Choroid plexus epithelial cell (primary cell): Measurements from ENCODE around the gene SLC7A1.

ENCODE experiments used
- DNase-seq: peaks from one replicate; pipeline ENCODE4 v3.0.0-alpha.2; 2010; ENCODE audit warnings: low read depth
- H3K4me3 ChIP-seq: 2 replicates; pipeline ENCODE4 v1.5.1; 2011; ENCODE audit warnings: low read depth, mild to moderate bottlenecking, control low read depth, low read length, moderate library complexity
- TF ChIP-seq, protein P1 (sequence below): conservative IDR thresholded peaks from 2 replicates; pipeline ENCODE4 v1.5.1; 2011; ENCODE audit warnings: low read depth, mild to moderate bottlenecking, control low read depth, inconsistent platforms, low read length, moderate library complexity

Gene SLC7A1

GRCh38 chr13:29520671-29521070 lies 74.8 kb downstream of the SLC7A1 start:
- H3K4me3 ChIP-seq, result no peak overlapping the region
- peak; percentile 92 for DNase-seq
- TF ChIP-seq, protein P1, sequence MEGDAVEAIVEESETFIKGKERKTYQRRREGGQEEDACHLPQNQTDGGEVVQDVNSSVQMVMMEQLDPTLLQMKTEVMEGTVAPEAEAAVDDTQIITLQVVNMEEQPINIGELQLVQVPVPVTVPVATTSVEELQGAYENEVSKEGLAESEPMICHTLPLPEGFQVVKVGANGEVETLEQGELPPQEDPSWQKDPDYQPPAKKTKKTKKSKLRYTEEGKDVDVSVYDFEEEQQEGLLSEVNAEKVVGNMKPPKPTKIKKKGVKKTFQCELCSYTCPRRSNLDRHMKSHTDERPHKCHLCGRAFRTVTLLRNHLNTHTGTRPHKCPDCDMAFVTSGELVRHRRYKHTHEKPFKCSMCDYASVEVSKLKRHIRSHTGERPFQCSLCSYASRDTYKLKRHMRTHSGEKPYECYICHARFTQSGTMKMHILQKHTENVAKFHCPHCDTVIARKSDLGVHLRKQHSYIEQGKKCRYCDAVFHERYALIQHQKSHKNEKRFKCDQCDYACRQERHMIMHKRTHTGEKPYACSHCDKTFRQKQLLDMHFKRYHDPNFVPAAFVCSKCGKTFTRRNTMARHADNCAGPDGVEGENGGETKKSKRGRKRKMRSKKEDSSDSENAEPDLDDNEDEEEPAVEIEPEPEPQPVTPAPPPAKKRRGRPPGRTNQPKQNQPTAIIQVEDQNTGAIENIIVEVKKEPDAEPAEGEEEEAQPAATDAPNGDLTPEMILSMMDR, result no peak

DNA sequence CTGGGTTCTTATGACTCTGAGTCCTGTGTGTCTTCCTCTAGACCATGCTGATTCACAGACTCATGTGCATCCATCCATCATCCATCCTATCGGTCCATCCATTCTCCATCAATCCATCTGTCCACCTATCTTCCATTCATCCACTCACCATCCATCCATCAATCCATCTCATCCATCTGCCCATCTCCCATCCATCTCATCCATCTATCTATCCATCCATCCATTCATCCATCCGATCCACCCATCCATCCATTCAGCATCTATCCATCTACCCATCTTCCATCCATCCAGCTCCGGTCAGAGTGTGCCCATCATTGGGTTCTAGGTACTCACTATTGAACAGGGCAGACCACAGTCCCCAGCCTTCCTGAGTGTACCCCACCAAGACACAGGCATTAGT lies 75.6 kb downstream of the SLC7A1 start:
- DNase-seq, result no peak
- TF ChIP-seq, protein P1, result no peak
- H3K4me3 ChIP-seq, result no peak overlapping the region

DNA sequence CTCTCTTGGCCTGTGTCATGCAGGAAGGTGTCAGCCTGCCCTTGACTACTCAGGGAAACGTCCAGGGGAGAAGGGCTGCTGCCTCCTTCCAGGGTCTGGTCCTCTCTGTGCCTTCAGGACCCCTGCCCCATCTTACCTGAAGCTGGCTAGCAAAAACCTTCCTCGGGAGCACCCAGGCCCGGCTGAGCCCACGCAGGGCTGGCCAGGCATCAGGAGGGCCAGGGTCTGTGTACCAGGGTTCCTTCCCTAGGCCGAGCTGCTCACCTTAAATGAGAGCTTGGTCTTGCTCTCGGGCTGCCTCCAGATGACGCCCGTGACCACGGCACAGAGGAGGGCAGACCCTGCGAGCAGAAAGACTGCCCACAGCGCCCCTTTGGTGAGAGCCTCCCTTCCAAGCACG lies 78.6 kb downstream of the SLC7A1 start:
- TF ChIP-seq, protein P1, result no peak
- no peak overlapping the region for H3K4me3 ChIP-seq
- no peak for DNase-seq

DNA sequence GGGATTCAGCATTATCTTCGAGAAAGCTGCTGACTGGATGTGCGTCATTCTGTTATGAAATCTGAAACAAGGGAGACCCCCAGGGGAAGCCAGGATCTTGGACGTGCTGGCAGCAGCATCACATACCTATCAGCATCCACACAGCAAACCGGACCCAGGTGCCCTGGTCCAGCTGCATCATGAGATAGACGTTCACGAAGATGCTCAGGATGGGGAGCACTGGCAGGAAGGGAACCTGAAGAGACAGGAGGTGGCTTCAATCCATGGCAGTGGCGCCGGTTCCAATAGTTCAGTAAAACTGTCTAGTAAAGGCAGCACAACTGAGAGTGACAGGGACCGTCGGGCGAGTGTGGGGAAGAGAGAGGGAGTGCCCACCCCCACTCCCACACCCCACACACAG lies 79.5 kb downstream of the SLC7A1 start:
- TF ChIP-seq, protein P1, result no peak
- H3K4me3 ChIP-seq, result no peak overlapping the region
- DNase-seq, result no peak

DNA sequence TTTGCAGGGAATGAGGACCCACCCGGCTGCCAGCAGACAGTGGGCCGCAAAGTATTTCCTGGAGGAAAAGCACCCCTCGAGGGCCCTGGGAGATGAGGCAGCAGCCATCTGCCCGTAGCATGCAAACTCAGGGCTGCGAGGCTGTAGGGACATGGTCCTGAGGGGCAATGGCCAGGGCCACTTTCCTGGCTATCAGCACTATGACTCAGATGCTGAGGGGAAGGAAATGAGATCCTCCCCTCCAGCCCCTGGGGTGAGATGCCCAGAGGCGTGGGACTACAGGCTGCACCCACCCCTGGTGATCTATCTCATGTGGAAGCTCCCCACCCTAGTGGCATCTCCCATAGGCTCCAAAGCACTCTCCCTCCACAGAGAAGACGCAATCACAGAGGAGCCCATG lies 80.1 kb downstream of the SLC7A1 start:
- no peak overlapping the region for H3K4me3 ChIP-seq
- DNase-seq, result no peak
- TF ChIP-seq, protein P1, result no peak

DNA sequence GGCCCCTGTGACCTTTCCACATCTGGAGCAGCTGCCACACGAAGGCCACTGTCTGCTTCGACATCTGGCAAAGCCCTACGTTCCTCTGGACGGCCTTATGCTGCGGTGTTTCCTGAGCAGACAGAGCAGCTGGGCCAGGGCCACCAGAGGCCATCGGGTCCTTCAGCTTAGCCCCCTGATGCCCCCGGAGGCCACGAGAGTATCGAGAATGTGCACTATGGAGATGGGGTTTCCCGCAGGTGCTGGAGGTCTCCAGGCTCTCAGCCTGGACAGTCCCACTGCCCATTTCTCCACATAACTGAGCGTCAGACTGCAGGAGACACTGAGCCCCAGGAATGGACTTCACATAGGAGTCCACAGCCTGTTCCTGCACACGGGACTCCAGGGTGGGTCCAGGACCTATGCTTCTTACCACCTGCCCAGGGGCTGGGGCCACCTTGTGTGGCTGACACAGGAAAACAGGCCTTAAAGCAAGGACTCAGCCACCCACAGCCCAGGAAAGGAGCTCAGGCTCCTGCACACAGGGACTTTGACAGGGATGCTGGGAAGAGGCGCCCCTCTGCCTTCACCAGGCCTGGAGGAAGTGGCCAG lies 80.7 kb downstream of the SLC7A1 start:
- no peak overlapping the region for H3K4me3 ChIP-seq
- DNase-seq, result no peak
- TF ChIP-seq, protein P1, result no peak

DNA sequence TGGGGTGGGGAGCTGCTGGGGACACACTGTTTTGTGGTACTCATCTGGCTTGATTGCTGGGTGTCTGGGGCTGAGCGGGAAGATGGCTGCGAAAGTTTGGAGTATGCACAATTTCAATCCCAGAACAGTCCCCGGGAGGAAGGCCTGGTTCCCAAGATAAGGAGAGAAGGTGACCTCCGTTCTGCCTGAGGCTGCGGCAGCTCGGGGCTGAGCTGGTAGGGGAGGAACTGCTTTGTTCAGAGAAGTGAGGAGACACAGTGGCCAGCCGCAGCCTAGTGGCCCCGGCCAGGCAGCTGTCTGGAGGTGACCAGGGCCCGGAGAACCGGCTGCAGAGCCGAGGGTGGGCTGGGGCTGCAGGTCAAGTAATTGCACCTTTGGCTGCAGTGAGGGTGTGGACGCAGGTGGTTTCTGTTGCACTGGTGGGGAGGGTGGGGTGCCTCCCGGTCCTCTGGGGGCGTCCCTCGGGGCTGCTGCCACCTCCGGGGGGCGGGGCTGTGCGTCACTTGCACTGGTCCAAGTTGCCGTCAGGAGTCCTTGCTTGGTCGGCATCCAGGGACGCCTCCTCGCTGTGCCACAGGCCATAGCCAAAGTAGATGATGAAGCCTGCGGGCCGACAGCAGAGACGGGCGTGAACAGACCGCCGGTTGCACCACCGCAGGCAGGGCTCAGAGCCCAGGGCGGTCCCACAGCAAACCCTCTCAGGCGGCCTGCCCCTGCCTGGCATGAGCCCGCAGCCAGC lies 81.3 kb downstream of the SLC7A1 start:
- no peak overlapping the region for H3K4me3 ChIP-seq
- TF ChIP-seq, protein P1, result no peak
- no peak for DNase-seq
